Mucosa of gallbladder (tissue), 1 donor: Measurements from ENCODE around the gene RFPL4AL1. TPM values are rescaled to one million over a fixed set of nuclear protein-coding genes. Genes with fewer than 3 reads are reported as not detected.
"Not testable (repeated sequence)": the region's sequence is repeated elsewhere in the genome, so short reads cannot be mapped to it uniquely, and the experiment has no call there.

Source experiments
- DNase-seq: peaks from one replicate; pipeline ENCODE4 v3.0.0-alpha.2; 2020; ENCODE audit warnings: low spot score
- total RNA-seq: library from RNA; stranded (reverse); gene quantifications from one replicate; pipeline ENCODE4 v1.2.1, GENCODE V29; 2021
- donor health status: DM: no; HTN: no; CAD: no.

Gene RFPL4AL1
- not detected for total RNA-seq

DNA sequence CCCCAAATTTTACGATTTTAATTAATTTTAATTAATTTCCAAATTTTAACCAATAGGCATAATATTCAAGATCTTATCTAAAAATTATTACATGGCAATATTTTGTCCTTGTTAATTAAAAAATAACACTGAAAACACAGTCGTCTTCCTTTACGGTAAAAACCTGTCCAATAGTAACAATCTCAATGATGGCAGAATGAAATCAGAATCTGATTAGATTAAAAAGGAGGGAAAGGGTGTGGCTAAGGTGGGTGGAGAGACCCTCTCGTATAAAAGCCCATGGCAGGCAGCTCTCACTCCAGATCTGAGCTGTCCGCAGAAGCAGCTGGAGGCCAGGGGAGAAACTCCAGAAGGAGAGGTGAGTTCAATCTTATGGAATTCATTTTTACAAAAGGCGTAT lies at the start of gene RFPL4AL1:
RFPL4AL1 (plus strand) TSS at position 301 of the 400 bp plus-strand sequence. CDS start 2,687 bp downstream, outside the sequence.
- DNase-seq: not testable (repeated sequence)

- DNase-seq: no peak
These were observed 48.6 kb upstream of the RFPL4AL1 start for GRCh38 chr19:55720214-55720746.

DNA sequence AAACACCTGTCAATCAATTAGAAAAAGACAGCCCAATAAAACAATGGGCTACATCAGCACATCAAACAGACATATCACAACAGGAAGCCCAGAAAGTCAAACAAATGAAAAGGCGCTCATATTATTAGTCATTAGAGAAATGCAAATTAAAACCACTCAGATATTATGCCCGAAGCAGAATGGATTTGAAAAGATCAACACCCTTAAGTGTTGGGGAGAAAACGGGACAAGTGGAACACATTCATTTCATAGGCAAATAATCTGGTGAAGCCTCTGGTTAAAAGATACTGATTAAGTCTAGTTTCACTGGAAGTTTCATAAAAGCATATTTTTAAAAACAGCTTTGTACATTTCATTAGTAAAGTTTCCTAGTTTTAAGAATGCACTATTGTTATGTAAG lies 48.1 kb upstream of the RFPL4AL1 start:
- no peak for DNase-seq

DNA sequence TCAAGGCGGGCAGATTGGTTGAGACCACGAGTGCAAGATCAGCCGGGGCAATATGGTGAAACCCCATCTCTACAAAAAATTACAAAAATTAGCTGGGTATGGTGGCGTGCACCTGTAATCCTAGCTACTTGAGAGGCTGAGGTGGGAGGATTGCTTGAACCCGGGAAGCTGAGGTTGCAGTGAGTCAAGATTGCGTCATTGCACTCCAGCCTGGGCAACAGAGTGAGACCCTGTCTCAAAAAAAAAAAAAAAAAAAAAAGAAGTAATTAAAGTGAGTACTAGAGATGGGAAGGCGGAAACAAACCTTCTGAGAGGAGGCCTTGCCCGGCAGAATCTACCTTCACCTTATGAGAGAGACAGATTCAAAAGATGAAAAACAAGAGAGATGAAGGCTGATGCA lies 45.4 kb upstream of the RFPL4AL1 start:
- DNase-seq: no peak

GRCh38 chr19:55730378-55730777 lies 38.5 kb upstream of the RFPL4AL1 start:
- not testable (repeated sequence) for DNase-seq

GRCh38 chr19:55738302-55738701 lies 30.6 kb upstream of the RFPL4AL1 start, which contains the start of gene NLRP9:
TSS of gene NLRP9 (minus strand) at chr19:55738402. CDS start at chr19:55738374, 28 bp downstream.
- DNase-seq: no peak

GRCh38 chr19:55750715-55751114 lies 18.2 kb upstream of the RFPL4AL1 start:
- DNase-seq: no peak

GRCh38 chr19:55753401-55753800 lies 15.5 kb upstream of the RFPL4AL1 start:
- peak; percentile 75 for DNase-seq

DNA sequence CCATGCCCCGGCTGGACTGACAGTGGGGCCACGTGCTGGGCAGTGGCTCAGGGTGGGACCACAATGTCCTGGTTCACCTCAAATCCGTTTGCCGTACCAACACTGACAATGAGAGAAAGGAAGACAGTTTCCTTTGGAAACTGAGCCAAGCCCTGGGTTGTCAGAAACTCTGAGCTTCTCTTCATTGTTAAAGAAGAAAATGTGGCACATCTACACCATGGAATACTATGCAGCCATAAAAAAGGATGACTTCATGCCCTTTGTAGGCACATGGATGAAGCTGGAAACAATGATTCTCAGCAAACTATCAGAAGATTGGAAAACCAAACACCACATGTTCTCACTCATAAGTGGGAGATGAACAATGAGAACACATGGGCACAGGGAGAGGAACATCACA lies 12.1 kb upstream of the RFPL4AL1 start:
- DNase-seq: not testable (repeated sequence)

DNA sequence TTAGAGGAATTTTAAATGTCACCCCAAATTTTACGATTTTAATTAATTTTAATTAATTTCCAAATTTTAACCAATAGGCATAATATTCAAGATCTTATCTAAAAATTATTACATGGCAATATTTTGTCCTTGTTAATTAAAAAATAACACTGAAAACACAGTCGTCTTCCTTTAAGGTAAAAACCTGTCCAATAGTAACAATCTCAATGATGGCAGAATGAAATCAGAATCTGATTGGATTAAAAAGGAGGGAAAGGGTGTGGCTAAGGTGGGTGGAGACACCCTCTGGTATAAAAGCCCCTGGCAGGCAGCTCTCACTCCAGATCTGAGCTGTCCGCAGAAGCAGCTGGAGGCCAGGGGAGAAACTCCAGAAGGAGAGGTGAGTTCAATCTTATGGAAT lies 10.1 kb upstream of the RFPL4AL1 start, which contains the start of gene RFPL4A:
RFPL4A (plus strand) TSS at position 301 of the 400 bp plus-strand sequence. CDS start 2,704 bp downstream, outside the sequence.
- DNase-seq: not testable (repeated sequence)

DNA sequence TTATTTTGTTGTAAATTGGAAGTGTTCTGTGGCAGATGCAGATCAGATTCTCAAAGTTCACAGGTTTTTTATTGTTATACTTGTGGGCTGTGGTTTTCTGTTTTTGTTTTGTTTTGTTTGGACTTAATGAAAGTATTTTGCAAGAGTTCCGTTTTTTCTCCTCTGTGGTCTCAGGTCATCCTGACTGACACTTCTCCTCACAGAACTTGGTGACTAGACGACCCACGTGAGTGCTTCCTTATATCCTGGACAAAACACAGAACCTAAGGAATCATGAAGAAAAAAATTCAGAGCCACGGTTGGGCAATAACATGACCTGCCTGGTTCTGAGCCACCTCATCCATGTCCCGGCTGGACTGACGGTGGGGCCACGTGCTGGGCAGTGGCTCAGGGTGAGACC lies 2.5 kb upstream of the RFPL4AL1 start:
- no peak for DNase-seq

DNA sequence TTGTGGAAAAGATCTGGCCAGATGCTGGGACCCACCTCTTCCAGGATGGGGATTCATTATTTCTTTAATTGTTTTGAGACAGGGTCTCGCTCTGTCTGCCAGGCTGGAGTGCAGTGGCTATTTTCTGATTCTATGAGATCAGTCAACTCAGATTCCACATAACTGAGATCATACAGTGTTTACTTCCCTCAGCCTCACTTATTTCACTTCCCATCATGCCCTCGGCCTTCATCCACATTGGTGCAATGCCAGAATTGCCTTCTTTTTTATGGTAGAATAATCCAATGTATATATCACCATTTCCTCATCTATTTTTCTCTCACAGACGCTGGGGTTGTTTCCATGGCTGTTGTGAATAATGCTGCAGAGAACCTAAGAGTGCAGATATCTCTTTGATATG lies 714 bp downstream of the RFPL4AL1 start:
- DNase-seq: not testable (repeated sequence)

DNA sequence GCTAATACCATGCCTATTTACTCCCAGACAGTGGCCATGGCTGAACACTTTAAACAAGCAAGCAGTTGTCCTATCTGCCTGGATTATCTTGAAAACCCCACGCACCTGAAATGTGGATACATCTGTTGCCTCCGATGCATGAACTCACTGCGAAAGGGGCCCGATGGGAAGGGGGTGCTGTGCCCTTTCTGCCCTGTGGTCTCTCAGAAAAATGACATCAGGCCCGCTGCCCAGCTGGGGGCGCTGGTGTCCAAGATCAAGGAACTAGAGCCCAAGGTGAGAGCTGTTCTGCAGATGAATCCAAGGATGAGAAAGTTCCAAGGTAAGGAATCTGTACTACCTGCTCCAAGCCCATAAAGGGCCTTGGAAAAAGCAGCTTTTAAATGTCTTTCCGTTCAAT lies 8.6 kb downstream of the RFPL4AL1 start:
- no peak for DNase-seq

- no peak for DNase-seq
These were observed 9.4 kb downstream of the RFPL4AL1 start for GRCh38 chr19:55778331-55778730.

DNA sequence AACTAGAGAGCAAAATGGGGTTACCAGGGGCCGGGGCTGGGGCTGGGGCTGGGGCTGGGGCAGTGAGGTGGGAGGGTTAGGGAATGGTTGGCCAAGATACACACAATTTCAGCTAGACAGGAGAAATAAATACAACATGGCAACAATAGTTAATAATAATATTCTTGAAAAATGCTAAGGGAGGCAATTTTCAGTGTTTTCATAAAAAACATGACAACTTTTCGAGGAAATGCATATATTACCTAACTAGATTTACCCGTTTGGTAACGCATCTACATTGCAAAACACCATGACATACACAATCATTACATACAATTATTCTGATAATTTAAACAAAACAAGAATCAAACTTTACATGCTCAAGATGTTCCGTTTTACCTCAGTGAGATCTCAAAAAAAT lies 12.2 kb downstream of the RFPL4AL1 start:
- no peak for DNase-seq

DNA sequence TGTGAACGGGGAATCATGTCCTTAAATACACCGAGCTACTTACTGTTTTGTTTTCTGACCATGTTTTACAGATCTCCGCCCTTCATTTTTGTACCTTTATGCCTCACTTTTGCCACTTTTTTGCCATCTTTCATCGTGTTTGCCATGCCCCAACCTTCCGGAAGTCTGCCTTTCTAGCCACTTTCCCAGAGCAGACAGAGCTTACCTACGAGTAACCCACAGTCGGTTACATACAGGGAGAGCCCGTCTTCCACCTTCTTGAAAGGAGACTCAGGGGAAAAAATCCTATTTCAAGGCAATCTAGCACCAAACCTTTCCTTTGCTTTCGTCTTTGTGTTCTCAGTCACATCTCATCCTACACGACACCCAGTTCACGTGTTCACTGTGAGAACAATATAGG lies 26.1 kb downstream of the RFPL4AL1 start:
- DNase-seq: no peak

- DNase-seq: no peak
These were observed 32.5 kb downstream of the RFPL4AL1 start for GRCh38 chr19:55801416-55801815.

DNA sequence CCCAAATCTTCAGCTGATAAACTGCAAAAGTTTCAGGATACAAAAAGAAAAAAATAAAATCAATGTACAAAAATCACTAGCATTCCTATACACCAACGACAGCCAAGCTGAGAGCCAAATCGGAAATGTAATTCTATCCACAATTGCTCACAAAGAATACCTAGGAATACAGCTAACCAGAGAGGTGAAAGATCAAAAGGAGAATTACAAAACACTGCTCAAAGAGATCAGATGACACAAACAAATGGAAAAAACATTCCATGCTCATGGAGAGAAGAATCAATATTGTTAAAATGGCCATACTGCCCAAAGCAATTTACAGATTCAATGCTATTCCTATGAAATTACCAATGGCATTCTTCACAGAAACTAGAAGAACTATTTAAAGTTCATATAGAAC lies 33.4 kb downstream of the RFPL4AL1 start:
- DNase-seq: no peak

- peak; percentile 66 for DNase-seq
These were observed 40.6 kb downstream of the RFPL4AL1 start for GRCh38 chr19:55809381-55810058.

GRCh38 chr19:55811340-55811739 lies 42.4 kb downstream of the RFPL4AL1 start:
- no peak for DNase-seq

GRCh38 chr19:55812449-55812848 lies 43.5 kb downstream of the RFPL4AL1 start:
- DNase-seq: no peak

GRCh38 chr19:55813906-55814305 lies 45.0 kb downstream of the RFPL4AL1 start:
- DNase-seq: no peak

DNA sequence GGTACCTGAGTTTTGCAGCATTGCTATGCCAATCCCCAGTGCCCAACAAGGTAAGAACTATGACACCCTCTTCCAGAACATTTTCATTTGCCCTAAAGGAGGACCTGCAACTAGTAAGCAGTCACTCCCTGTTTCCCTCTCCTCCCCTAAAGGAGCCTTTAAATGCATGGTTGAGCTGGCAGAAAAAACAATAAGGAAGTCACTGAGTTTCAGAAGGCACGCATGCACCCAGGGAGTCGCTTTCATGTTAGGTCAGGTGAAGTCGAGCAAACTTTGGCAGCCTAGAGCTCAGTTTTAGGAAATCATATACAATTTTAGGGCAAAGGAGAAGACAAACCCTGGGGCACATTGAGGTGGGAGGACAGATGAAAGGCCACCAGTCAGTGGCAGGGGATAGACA lies 51.1 kb downstream of the RFPL4AL1 start:
- no peak for DNase-seq
